Measurements from ENCODE around the gene SAP30L. TPM values are rescaled to one million over a fixed set of nuclear protein-coding genes. Genes with fewer than 3 reads are reported as not detected.

SAP30L gene
- total and polyA plus RNA-seq, 8 donors, result 12.4 to 22.1 (median 13.8) TPM

DNA sequence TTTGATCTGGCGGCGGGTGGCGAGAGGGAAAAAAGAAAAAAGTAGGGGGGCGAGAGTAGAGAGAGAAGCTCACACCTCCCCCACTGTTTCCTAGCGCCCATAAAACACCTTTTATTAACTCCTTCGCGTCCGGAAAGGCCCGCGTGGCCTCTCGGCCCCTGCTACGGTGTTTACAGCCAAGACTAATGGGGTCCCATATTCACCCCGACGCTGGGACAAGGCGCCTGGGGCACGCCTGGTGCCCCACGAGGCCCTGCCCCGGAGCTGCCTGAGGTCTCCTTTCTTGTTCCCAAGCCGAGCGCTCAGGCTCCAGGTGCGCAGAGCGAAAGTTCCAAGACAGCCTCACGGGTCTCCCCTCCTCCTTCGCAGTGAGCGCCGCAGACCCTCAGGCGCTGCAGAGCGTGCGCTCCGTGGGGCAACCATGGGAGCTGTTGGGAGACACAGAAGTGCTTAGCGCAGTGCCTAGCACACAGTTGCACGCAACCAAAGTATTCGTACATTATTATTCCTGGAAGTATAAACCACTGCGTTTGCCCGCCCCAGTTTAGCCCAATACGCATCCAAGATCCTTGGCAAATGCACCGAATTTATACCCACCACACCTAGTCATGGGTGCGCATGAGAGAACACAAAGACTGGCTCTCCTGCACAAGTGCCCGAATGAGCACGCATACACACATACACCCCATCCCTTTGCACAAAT lies 27.9 kb downstream of the SAP30L start:
- intact Hi-C loops (cut with DNase I), result loop anchor here in 1 of 3 donors (10.0 kb wide), 1 partner anchor 151 kb away; no protein-coding TSS in a partner anchor
- DNase-seq, result no peak
- WGBS, 2 donors, result 12 to 14% methylated on average over 38 to 40 of the region's 40 CpGs
- no peaks in the 10 kb centered on the region for H3K9me3 ChIP-seq
- no peak overlapping the region for H3K4me3 ChIP-seq
- FAIRE-seq, result no peak
- H3K36me3 ChIP-seq, result no peaks in the 10 kb centered on the region
- H3K4me1 ChIP-seq, result peaks cover 0 to 3% (median 1%) of the 10 kb centered on the region in 3 donors
- H3K27me3 ChIP-seq, result peaks cover 0 to 40% (median 23%) of the 10 kb centered on the region in 4 donors
- ATAC-seq, result no peak
- TF ChIP-seq, protein P1, sequence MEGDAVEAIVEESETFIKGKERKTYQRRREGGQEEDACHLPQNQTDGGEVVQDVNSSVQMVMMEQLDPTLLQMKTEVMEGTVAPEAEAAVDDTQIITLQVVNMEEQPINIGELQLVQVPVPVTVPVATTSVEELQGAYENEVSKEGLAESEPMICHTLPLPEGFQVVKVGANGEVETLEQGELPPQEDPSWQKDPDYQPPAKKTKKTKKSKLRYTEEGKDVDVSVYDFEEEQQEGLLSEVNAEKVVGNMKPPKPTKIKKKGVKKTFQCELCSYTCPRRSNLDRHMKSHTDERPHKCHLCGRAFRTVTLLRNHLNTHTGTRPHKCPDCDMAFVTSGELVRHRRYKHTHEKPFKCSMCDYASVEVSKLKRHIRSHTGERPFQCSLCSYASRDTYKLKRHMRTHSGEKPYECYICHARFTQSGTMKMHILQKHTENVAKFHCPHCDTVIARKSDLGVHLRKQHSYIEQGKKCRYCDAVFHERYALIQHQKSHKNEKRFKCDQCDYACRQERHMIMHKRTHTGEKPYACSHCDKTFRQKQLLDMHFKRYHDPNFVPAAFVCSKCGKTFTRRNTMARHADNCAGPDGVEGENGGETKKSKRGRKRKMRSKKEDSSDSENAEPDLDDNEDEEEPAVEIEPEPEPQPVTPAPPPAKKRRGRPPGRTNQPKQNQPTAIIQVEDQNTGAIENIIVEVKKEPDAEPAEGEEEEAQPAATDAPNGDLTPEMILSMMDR (IDR thresholded peaks at IDR 0.05), result no peak
- no peak overlapping the region for H3K27ac ChIP-seq

DNA sequence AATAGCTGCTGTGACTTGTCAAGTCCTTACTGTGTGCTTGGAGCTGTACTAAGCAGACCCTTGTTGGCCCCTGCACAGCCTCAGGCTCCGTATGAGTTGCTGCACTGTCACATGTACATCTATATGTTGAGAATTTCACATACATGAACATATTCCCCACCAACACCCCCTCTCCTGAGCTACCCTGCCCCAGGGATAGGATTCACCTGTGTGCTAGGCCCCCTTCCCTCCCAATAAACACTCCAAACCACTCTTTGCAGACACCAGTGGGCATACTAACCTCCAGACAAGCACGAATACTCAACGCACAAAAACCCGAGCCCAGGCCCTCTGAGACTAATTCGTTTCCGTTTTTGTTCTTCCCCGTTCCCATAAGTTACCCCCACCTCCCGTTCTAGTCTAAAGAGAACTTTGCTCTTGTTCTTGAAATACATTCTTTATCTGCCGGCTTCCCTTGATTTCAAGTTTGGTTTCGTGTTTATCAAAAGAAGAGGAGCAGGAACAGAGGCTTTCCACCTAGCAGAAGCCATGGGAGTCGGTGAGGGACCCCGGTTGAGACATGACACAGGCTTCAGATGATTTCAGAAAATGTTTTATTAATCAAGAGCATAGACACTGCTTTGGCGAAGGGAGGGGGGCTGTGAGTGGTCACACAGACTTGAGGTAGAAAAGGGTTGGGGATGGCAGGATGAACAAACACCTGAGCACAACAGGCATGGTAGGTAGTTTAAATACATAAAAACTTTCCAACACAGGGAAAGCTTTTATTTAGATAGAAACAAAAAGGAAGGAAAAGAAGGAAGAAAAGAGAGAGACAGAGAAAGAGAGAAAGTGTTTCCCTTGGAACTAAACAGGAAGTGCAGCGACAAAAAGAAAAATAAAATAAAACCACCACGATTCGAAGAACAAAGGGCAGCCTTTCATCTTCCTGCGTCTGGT lies 28.9 kb downstream of the SAP30L start:
- no peak for DNase-seq
- no peak for FAIRE-seq
- H3K27ac ChIP-seq, result no peak overlapping the region

DNA sequence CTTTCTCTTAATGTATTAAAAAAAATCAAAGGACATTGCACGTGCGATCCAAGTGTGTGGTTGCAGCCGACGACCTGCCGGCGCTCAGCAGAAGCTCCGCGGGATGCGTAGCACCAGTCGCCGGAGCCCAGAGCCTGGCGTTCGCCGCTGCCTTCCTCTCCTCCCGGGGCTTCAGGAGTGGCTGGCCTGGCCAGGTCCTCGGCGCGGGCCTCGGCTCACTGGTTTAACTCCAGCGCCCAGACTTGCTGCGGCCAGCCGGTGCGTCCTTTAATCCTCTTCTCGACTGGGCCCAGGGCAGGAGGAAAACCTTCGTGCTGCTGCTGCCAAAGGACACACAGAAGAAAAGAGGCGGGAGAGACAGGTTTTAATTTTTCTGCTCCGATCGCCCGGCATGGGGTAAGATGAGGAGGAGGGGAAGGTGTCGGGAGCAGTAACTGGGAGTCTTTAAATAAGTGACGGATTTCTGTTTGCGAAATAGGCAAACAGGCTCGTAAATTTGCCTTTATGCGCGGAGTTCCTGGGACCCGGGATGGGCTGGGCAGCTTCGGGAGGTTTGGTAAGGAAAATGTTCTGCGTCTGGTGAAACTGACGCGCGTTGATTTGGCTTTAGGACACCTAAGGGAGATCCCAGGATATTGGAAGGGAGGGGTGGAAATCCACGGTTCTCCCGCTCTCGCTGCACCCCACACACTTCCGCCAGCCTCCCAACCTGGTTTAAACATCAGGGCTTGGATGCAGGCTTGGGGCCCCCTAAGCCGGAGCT lies 30.0 kb downstream of the SAP30L start:
- TF ChIP-seq, protein P1 (IDR thresholded peaks at IDR 0.05), result no peak
- WGBS, 2 donors, result 8 to 9% methylated on average over 46 of the region's 46 CpGs
- H3K9me3 ChIP-seq, result no peaks in the 10 kb centered on the region
- no peak overlapping the region for H3K27ac ChIP-seq
- FAIRE-seq, result no peak
- H3K36me3 ChIP-seq, result no peaks in the 10 kb centered on the region
- intact Hi-C loops (cut with DNase I), result loop anchor here in 1 of 3 donors (10.0 kb wide), 1 partner anchor 149 kb away; no protein-coding TSS in a partner anchor
- H3K4me3 ChIP-seq, result no peak overlapping the region
- peak in 1 of 6 donors; percentile 66 for DNase-seq
- H3K27me3 ChIP-seq, result peaks cover 6 to 58% (median 30%) of the 10 kb centered on the region in 4 donors
- peaks cover 0 to 6% (median 3%) of the 10 kb centered on the region in 3 donors for H3K4me1 ChIP-seq
- no peak for ATAC-seq

More for the DNA sequence above, 28.9 kb downstream of the SAP30L start:
- Histone ChIP-seq H3K4me3 (no peak overlapping the region), H3K27me3 (peaks cover 0 to 49% (median 26%) of the 10 kb centered on the region in 4 donors), H3K4me1 (peaks cover 0 to 6% (median 3%) of the 10 kb centered on the region in 3 donors), H3K36me3 (no peaks in the 10 kb centered on the region), H3K9me3 (no peaks in the 10 kb centered on the region)
- intact Hi-C loops (cut with DNase I), result loop anchor here in 1 of 3 donors (10.0 kb wide), 1 partner anchor 150 kb away; no protein-coding TSS in a partner anchor
- no peak for ATAC-seq
- 19 to 22% methylated on average over 17 of the region's 17 CpGs for WGBS, 2 donors
- TF ChIP-seq, protein P1 (IDR thresholded peaks at IDR 0.05), result no peak

DNA sequence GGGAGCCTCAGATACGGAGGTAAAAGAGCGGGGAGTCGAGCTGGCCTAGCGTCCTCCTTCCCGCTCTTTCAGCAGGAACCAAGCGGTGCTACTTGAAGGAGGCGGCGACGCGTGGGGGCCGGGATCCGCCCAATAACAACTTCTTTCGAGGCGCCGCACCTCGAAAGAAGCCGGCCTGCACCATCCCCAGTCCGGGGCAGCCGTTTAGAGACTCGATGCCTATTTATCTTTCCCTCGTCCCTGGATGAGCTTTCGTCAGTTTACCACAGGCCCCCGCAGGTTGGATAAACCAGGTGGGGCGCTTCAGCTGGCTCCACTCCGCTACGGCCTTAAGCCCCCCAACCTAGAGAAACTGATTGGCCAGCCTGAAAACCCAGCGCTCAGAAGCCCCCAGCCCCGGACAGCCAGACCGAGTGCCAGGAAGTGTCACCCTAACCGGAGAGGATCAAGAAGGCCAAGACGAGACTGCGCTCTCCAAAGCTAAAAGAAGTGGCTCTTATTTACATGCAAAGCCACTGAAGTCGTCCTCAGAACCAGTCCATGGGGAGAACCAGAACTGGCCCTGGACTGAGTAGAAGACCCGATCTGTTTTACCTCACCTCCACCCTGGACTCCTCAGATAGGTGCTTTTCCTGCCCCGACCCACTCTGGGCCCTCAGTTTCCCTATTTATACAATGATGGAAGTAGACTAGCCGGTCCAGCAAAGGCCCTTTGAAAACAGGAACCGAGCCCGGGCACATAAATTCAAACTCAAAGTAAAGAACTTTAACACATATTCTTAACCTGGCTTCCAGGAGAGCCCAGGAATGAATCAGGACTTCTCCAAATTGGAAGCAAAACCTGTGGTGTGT lies 30.8 kb downstream of the SAP30L start:
- WGBS, 2 donors, result 8% methylated on average over 38 of the region's 38 CpGs
- intact Hi-C loops (cut with DNase I), result loop anchor here in 1 of 3 donors (10.0 kb wide), 1 partner anchor 148 kb away; no protein-coding TSS in a partner anchor
- Histone ChIP-seq H3K4me1 (peaks cover 0 to 6% (median 3%) of the 10 kb centered on the region in 3 donors), H3K9me3 (no peaks in the 10 kb centered on the region), H3K27me3 (peaks cover 7 to 66% (median 32%) of the 10 kb centered on the region in 4 donors), H3K36me3 (no peaks in the 10 kb centered on the region), H3K27ac (no peak overlapping the region), H3K4me3 (peak overlapping the region in 1 of 4 donors; percentile 43)
- DNase-seq (peak in 1 of 6 donors; percentile 44), FAIRE-seq (no peak), ATAC-seq (no peak)
- TF ChIP-seq, protein P1 (IDR thresholded peaks at IDR 0.05), result no peak
